ENCODE results near the gene UNC119.

UNC119 gene

GRCh38 chr17:28498652-28499363, 53.6 kb downstream of the UNC119 start:
- no peak for DNase-seq (ENCODE audit: low read depth in 2 of 2)

- no peak for DNase-seq (ENCODE audit: low read depth in 2 of 2)
Observed at GRCh38 chr17:28497931-28498330, 54.5 kb downstream of the UNC119 start.
